G401 (cell line): Measurements from ENCODE around the gene CEND1. TPM values are rescaled to one million over a fixed set of nuclear protein-coding genes. Genes with fewer than 3 reads are reported as not detected.

Source experiments
- DNase-seq: peaks from one replicate; pipeline ENCODE4 v3.0.0-alpha.2; 2015; ENCODE audit warnings: low spot score
- in situ Hi-C: cut with HindIII; loops from 2 replicates; pipeline ENCODE4 v1.10.0; 2016; ENCODE audit warnings: low sequenced_read_pairs, mixed read lengths
- total RNA-seq: library from RNA; depleted of rRNA; stranded (reverse); fragments of >200 nt; shearing (Covaris generic); gene quantifications from 2 replicates; pipeline ENCODE4 v1.2.3, GENCODE V29; 2014

Gene CEND1
- total RNA-seq, 1 experiment from 2014 or later: 0.95 TPM

- DNase-seq: no peak
- in situ Hi-C loops: loop anchor here (25.0 kb wide), 1 partner anchor 109 kb away; no protein-coding TSS in a partner anchor
Observed at GRCh38 chr11:770642-771616, 19.0 kb downstream of the CEND1 start.

GRCh38 chr11:769887-770641, 19.8 kb downstream of the CEND1 start:
- DNase-seq: no peak
- in situ Hi-C loops: loop anchor here (25.0 kb wide), 1 partner anchor 108 kb away; no protein-coding TSS in a partner anchor

GRCh38 chr11:767238-767637, 22.7 kb downstream of the CEND1 start:
- in situ Hi-C loops: loop anchor here (25.0 kb wide), 1 partner anchor 105 kb away; no protein-coding TSS in a partner anchor
- DNase-seq: no peak

- DNase-seq: no peak
- in situ Hi-C loops: loop anchor here (25.0 kb wide), 1 partner anchor 105 kb away; no protein-coding TSS in a partner anchor
Observed at GRCh38 chr11:766936-767210, 23.0 kb downstream of the CEND1 start.

- no peak for DNase-seq
- in situ Hi-C loops: loop anchor here (25.0 kb wide), 1 partner anchor 104 kb away; no protein-coding TSS in a partner anchor
Observed at GRCh38 chr11:766106-766935, 23.6 kb downstream of the CEND1 start.

GRCh38 chr11:765802-766091, 24.1 kb downstream of the CEND1 start:
- DNase-seq: no peak
- in situ Hi-C loops: loop anchor here (25.0 kb wide), 1 partner anchor 103 kb away; no protein-coding TSS in a partner anchor

GRCh38 chr11:765025-765801, 24.7 kb downstream of the CEND1 start:
- peak; percentile 66 for DNase-seq
- in situ Hi-C loops: loop anchor here (25.0 kb wide), 1 partner anchor 103 kb away; no protein-coding TSS in a partner anchor

GRCh38 chr11:764322-765024, 25.4 kb downstream of the CEND1 start:
- in situ Hi-C loops: loop anchor here (25.0 kb wide), 1 partner anchor 102 kb away; no protein-coding TSS in a partner anchor
- peak; percentile 47 for DNase-seq

- DNase-seq: no peak
Observed at GRCh38 chr11:763549-764321, 26.2 kb downstream of the CEND1 start.

GRCh38 chr11:763073-763463, 26.8 kb downstream of the CEND1 start:
- no peak for DNase-seq
- in situ Hi-C loops: loop anchor here (25.0 kb wide), 1 partner anchor 101 kb away; no protein-coding TSS in a partner anchor

More at GRCh38 chr11:763549-764321, 26.2 kb downstream of the CEND1 start:
- in situ Hi-C loops: loop anchor here (25.0 kb wide), 1 partner anchor 101 kb away; no protein-coding TSS in a partner anchor

- DNase-seq: peak; percentile 80
- in situ Hi-C loops: loop anchor here (25.0 kb wide), 1 partner anchor 100 kb away; no protein-coding TSS in a partner anchor
Observed at GRCh38 chr11:762421-763072, 27.3 kb downstream of the CEND1 start.

- in situ Hi-C loops: loop anchor here (25.0 kb wide), 1 partner anchor 99 kb away; no protein-coding TSS in a partner anchor
Observed at GRCh38 chr11:761526-762108, 28.3 kb downstream of the CEND1 start.

GRCh38 chr11:760236-760635, 29.7 kb downstream of the CEND1 start:
- DNase-seq: no peak
- in situ Hi-C loops: loop anchor here (25.0 kb wide), 1 partner anchor 98 kb away; no protein-coding TSS in a partner anchor

More at GRCh38 chr11:761526-762108, 28.3 kb downstream of the CEND1 start:
- DNase-seq: no peak

- in situ Hi-C loops: loop anchor here (25.0 kb wide), 1 partner anchor 87 kb away; no protein-coding TSS in a partner anchor
- no peak for DNase-seq
Observed at GRCh38 chr11:749731-750130, 40.2 kb downstream of the CEND1 start.

- in situ Hi-C loops: no loop called here
- no peak for DNase-seq
Observed at GRCh38 chr11:748007-748359, 41.9 kb downstream of the CEND1 start.
